NK-92 treated with Interleukin-12 subunit alpha and Interleukin-12 subunit beta, amount 100 ng/mL, for 24 hours (cell line): ENCODE results near the gene SIX2.

Experiments used
- DNase-seq: peaks from one replicate; lab custom pipeline; 2025; lab: John Stamatoyannopoulos, UW

SIX2 gene

GRCh38 chr2:45000921-45001868 is 8.1 kb downstream of the SIX2 start:
- no peak for DNase-seq

GRCh38 chr2:45000341-45000901 is 8.8 kb downstream of the SIX2 start:
- DNase-seq, result no peak

GRCh38 chr2:44999540-44999939 is 9.7 kb downstream of the SIX2 start:
- DNase-seq, result no peak

- DNase-seq, result no peak
These were observed 11.3 kb downstream of the SIX2 start for GRCh38 chr2:44997963-44998362.

- DNase-seq, result no peak
These were observed 12.9 kb downstream of the SIX2 start for GRCh38 chr2:44996356-44996755.

- DNase-seq, result no peak
These were observed 14.9 kb downstream of the SIX2 start for GRCh38 chr2:44994377-44994776.

- DNase-seq, result no peak
These were observed 20.1 kb downstream of the SIX2 start for GRCh38 chr2:44989176-44989575.

- no peak for DNase-seq
These were observed 25.2 kb downstream of the SIX2 start for GRCh38 chr2:44983836-44984604.

GRCh38 chr2:44981714-44982108 is 27.5 kb downstream of the SIX2 start:
- DNase-seq, result peak; percentile 13

- DNase-seq, result no peak
These were observed 28.2 kb downstream of the SIX2 start for GRCh38 chr2:44980751-44981713.

- no peak for DNase-seq
These were observed 29.7 kb downstream of the SIX2 start for GRCh38 chr2:44979581-44979980.

GRCh38 chr2:44975571-44976450 is 33.4 kb downstream of the SIX2 start:
- DNase-seq, result no peak

GRCh38 chr2:44974064-44974715 is 35.1 kb downstream of the SIX2 start:
- no peak for DNase-seq

- no peak for DNase-seq
These were observed 36.3 kb downstream of the SIX2 start for GRCh38 chr2:44972771-44973535.

GRCh38 chr2:44970846-44971450 is 38.3 kb downstream of the SIX2 start:
- DNase-seq, result no peak

GRCh38 chr2:44969936-44970335 is 39.3 kb downstream of the SIX2 start:
- DNase-seq, result no peak

GRCh38 chr2:44967727-44968432 is 41.4 kb downstream of the SIX2 start:
- no peak for DNase-seq

GRCh38 chr2:44967056-44967455 is 42.2 kb downstream of the SIX2 start:
- DNase-seq, result no peak
